ENCODE measurements around the gene PLEKHD1. TPM values are rescaled to one million over a fixed set of nuclear protein-coding genes. Genes with fewer than 3 reads are reported as not detected.

The PLEKHD1 gene
- total and polyA plus RNA-seq, 9 of the 15 experiments (the other 6 are each of a cell fraction or from before 2014, with no cell fraction given): not detected

DNA sequence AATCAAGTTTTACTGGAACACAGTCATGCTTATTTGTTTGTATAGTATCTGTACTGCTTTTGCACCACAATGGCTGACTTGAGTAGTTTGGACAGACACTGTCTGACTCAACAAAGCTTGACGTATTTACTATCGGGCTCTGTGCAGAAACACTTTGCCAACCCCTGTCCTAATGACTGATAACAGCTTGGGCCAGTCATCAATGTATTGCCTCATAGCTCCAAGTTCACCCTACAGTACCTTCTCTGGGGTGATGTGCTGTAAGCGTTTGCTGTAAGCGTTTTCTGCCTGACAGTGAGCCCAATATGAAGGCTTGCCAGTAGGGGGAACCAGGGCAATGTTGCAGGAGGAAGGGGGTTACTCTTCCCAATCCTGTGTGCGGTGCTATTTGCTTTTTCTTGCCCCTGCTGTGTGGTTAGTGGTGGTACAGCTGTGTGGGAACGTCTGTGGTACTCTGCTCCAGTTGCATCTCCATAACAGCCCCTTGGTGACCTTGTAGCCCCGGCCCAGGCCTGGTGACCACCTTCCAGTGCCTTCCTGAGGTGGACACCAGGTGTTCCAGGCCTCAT, 95.6 kb downstream of the PLEKHD1 start (continued):
- TF ChIP-seq RB1 (IDR thresholded peaks at IDR 0.05; ENCODE audit: low read depth) (peak; percentile 28; the same call in 1 of the 2 replicates), TCF7 (IDR thresholded peaks at IDR 0.05; ENCODE audit: borderline replicate concordance) (no peak), MTA2 (IDR thresholded peaks at IDR 0.05; ENCODE audit: low read depth) (0 out of 2 replicates have a peak, but pooled peaks have one; percentile 6), MEIS2 (IDR thresholded peaks at IDR 0.05; ENCODE audit: partially characterized antibody) (peak; percentile 70), NR1H2 (CRISPR knock-in tag; IDR thresholded peaks at IDR 0.05) (no peak), PTTG1 (tag; IDR thresholded peaks at IDR 0.05; ENCODE audit: low read depth) (no peak), MAFG (tag; conservative IDR thresholded peaks at IDR 0.05) (peak; percentile 53; the same call in 1 of the 2 replicates), RHOXF2B (CRISPR knock-in tag; conservative IDR thresholded peaks at IDR 0.05) (no peak), TAF15 (IDR thresholded peaks at IDR 0.05; ENCODE audit: low read depth, low read length) (no peak), CHCHD3 (CRISPR knock-in tag; IDR thresholded peaks at IDR 0.05) (no peak), CREM (IDR thresholded peaks at IDR 0.05; ENCODE audit: low read depth) (peak; percentile 67), ZNF197 (CRISPR knock-in tag; IDR thresholded peaks at IDR 0.05; ENCODE audit: low read depth) (no peak), CBX5 (IDR thresholded peaks at IDR 0.05; ENCODE audit: borderline replicate concordance, low read depth) (no peak)
- TF ChIP-seq, protein P1, sequence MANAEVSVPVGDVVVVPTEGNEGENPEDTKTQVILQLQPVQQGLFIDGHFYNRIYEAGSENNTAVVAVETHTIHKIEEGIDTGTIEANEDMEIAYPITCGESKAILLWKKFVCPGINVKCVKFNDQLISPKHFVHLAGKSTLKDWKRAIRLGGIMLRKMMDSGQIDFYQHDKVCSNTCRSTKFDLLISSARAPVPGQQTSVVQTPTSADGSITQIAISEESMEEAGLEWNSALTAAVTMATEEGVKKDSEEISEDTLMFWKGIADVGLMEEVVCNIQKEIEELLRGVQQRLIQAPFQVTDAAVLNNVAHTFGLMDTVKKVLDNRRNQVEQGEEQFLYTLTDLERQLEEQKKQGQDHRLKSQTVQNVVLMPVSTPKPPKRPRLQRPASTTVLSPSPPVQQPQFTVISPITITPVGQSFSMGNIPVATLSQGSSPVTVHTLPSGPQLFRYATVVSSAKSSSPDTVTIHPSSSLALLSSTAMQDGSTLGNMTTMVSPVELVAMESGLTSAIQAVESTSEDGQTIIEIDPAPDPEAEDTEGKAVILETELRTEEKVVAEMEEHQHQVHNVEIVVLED (CRISPR knock-in tag; IDR thresholded peaks at IDR 0.05): no peak
- TF ChIP-seq, protein P2, sequence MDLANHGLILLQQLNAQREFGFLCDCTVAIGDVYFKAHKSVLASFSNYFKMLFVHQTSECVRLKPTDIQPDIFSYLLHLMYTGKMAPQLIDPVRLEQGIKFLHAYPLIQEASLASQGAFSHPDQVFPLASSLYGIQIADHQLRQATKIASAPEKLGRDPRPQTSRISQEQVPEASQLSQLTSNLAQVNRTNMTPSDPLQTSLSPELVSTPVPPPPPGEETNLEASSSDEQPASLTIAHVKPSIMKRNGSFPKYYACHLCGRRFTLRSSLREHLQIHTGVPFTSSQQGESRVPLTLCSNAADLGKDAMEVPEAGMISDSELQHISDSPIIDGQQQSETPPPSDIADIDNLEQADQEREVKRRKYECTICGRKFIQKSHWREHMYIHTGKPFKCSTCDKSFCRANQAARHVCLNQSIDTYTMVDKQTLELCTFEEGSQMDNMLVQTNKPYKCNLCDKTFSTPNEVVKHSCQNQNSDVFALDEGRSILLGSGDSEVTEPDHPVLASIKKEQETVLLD (IDR thresholded peaks at IDR 0.05): no peak
- TF ChIP-seq, protein P3, sequence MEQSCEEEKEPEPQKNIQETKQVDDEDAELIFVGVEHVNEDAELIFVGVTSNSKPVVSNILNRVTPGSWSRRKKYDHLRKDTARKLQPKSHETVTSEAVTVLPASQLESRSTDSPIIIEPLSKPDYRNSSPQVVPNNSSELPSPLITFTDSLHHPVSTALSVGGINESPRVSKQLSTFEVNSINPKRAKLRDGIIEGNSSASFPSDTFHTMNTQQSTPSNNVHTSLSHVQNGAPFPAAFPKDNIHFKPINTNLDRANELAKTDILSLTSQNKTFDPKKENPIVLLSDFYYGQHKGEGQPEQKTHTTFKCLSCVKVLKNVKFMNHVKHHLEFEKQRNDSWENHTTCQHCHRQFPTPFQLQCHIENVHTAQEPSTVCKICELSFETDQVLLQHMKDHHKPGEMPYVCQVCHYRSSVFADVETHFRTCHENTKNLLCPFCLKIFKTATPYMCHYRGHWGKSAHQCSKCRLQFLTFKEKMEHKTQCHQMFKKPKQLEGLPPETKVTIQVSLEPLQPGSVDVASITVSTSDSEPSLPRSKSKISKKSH (CRISPR knock-in tag; IDR thresholded peaks at IDR 0.05): no peak
- TF ChIP-seq, protein P4, sequence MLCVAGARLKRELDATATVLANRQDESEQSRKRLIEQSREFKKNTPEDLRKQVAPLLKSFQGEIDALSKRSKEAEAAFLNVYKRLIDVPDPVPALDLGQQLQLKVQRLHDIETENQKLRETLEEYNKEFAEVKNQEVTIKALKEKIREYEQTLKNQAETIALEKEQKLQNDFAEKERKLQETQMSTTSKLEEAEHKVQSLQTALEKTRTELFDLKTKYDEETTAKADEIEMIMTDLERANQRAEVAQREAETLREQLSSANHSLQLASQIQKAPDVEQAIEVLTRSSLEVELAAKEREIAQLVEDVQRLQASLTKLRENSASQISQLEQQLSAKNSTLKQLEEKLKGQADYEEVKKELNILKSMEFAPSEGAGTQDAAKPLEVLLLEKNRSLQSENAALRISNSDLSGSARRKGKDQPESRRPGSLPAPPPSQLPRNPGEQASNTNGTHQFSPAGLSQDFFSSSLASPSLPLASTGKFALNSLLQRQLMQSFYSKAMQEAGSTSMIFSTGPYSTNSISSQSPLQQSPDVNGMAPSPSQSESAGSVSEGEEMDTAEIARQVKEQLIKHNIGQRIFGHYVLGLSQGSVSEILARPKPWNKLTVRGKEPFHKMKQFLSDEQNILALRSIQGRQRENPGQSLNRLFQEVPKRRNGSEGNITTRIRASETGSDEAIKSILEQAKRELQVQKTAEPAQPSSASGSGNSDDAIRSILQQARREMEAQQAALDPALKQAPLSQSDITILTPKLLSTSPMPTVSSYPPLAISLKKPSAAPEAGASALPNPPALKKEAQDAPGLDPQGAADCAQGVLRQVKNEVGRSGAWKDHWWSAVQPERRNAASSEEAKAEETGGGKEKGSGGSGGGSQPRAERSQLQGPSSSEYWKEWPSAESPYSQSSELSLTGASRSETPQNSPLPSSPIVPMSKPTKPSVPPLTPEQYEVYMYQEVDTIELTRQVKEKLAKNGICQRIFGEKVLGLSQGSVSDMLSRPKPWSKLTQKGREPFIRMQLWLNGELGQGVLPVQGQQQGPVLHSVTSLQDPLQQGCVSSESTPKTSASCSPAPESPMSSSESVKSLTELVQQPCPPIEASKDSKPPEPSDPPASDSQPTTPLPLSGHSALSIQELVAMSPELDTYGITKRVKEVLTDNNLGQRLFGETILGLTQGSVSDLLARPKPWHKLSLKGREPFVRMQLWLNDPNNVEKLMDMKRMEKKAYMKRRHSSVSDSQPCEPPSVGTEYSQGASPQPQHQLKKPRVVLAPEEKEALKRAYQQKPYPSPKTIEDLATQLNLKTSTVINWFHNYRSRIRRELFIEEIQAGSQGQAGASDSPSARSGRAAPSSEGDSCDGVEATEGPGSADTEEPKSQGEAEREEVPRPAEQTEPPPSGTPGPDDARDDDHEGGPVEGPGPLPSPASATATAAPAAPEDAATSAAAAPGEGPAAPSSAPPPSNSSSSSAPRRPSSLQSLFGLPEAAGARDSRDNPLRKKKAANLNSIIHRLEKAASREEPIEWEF (CRISPR knock-in tag; IDR thresholded peaks at IDR 0.05): no peak

Data from K562 (cell line).